Colonic mucosa (tissue), 4 donors: ENCODE measurements around the gene HOXB6. TPM values are rescaled to one million over a fixed set of nuclear protein-coding genes. Genes with fewer than 3 reads are reported as not detected.

ENCODE experiments used
- DNase-seq: peaks from one replicate; pipeline ENCODE4 v3.0.0-alpha.2; 2020
- H3K27ac ChIP-seq: fragments of 200-600 bp; one replicate; pipeline ENCODE4 v1.8.0; 2021
- H3K27me3 ChIP-seq: fragments of 200-600 bp; one replicate; pipeline ENCODE4 v1.8.0; 2021
- H3K36me3 ChIP-seq: fragments of 200-600 bp; one replicate; pipeline ENCODE4 v1.8.0; 2021
- H3K4me1 ChIP-seq: fragments of 200-600 bp; one replicate; pipeline ENCODE4 v1.8.0; 2021; ENCODE audit warnings: mild to moderate bottlenecking
- H3K4me3 ChIP-seq: fragments of 200-600 bp; one replicate; pipeline ENCODE4 v1.8.0; 2021
- H3K9ac ChIP-seq, 2 donors: one replicate each; pipeline ENCODE4 v1.7.0; 2013; ENCODE audit warnings: control low read depth in 2 of 2, low read depth in 2 of 2, low read length in 2 of 2
- H3K9me3 ChIP-seq: fragments of 200-600 bp; one replicate; pipeline ENCODE4 v1.8.0; 2021
- intact Hi-C: fragments of 100-400 bp; cut with DNase I; formaldehyde crosslinking; loops from one replicate; pipeline ENCODE4 v1.14.1; 2022
- total RNA-seq, 2 donors: library from RNA; stranded (reverse); fragmentation: NEBNext Ultra II Directional in 1 of 2; extraction: Animal tissue kit (Norgen Biotek cat#: 25700) in 1 of 2; gene quantifications; one replicate each; pipeline ENCODE4 v1.2.1, GENCODE V29; 2021
- TF ChIP-seq, protein P1 (sequence below): fragments of 200-600 bp; IDR thresholded peaks from one replicate; pipeline ENCODE4 v1.8.0; 2022; ENCODE audit warnings: antibody characterized with exemption, mild to moderate bottlenecking
- donor health status: healthy.
- donor health status: DM: no; HTN: no; CAD: no.
- donor health status: DM: no; HTN: no; CAD: no.

The HOXB6 gene
- total RNA-seq, 2 donors from 2014 or later, result 30.0 to 71.0 TPM

DNA sequence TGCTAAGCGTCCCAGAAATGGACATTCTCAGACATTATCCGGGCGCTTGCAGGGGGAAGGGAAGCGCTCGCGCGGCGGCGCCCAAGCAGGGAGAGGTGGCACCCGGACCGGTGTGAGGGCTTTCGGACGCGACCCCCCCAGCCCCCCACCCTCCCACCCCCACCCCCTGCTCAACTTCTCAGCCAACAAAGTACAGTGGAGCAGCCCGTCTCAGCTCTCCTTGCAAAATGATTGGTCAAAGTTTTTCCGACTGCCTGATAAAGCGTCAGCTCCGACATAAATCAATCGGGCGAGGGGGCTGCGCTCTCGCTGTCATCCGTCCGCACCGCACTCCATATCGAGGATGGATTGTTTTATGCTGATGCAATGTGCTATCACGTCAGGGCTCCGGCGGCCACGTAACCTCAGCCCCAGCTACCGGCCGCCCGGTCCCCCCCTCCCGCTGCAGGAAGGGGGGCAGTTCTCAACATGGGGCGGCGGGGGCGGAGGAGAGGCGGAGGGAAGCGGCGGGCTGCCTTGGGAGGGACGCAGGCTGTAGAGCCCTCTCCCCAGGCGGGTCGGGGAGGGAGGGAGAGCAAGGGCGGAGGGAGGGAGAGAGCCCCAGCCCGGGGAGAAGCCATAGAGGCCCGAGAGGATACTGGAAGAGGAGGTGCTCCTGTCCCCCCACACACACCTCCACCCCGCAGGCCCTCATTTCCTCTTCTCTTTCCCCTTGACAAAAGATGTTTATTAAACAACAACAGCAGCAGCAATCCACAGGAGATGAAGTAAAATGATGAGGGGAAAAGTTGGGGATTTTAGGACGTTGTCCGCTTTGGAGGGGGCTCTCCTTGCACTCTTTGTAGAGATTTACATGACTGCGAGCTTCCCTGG, 21.7 kb upstream of the HOXB6 start, which contains the start of gene HOXB9:
HOXB9 (minus strand) TSS at position 114 of the 873 bp plus-strand sequence; CDS start at position 25, 89 bp downstream.
- H3K4me3 ChIP-seq, result peak within 1 kb of the TSS; percentile 48
- TF ChIP-seq, protein P1, sequence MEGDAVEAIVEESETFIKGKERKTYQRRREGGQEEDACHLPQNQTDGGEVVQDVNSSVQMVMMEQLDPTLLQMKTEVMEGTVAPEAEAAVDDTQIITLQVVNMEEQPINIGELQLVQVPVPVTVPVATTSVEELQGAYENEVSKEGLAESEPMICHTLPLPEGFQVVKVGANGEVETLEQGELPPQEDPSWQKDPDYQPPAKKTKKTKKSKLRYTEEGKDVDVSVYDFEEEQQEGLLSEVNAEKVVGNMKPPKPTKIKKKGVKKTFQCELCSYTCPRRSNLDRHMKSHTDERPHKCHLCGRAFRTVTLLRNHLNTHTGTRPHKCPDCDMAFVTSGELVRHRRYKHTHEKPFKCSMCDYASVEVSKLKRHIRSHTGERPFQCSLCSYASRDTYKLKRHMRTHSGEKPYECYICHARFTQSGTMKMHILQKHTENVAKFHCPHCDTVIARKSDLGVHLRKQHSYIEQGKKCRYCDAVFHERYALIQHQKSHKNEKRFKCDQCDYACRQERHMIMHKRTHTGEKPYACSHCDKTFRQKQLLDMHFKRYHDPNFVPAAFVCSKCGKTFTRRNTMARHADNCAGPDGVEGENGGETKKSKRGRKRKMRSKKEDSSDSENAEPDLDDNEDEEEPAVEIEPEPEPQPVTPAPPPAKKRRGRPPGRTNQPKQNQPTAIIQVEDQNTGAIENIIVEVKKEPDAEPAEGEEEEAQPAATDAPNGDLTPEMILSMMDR, result no peak
- H3K9ac ChIP-seq, result peak within 1 kb of the TSS; percentile 71 to 73
- intact Hi-C loops, result loop anchor here (10.0 kb wide), 1 partner anchor 482 kb away; no protein-coding TSS in a partner anchor
- H3K27ac ChIP-seq, result peak within 1 kb of the TSS; percentile 82
- no peaks in the 10 kb centered on the region for H3K9me3 ChIP-seq
- H3K4me1 ChIP-seq, result peaks cover 12% of the 10 kb centered on the region
- peaks cover 37% of the 10 kb centered on the region for H3K27me3 ChIP-seq
- H3K36me3 ChIP-seq, result no peaks in the 10 kb centered on the region
- peak; percentile 77 for DNase-seq

DNA sequence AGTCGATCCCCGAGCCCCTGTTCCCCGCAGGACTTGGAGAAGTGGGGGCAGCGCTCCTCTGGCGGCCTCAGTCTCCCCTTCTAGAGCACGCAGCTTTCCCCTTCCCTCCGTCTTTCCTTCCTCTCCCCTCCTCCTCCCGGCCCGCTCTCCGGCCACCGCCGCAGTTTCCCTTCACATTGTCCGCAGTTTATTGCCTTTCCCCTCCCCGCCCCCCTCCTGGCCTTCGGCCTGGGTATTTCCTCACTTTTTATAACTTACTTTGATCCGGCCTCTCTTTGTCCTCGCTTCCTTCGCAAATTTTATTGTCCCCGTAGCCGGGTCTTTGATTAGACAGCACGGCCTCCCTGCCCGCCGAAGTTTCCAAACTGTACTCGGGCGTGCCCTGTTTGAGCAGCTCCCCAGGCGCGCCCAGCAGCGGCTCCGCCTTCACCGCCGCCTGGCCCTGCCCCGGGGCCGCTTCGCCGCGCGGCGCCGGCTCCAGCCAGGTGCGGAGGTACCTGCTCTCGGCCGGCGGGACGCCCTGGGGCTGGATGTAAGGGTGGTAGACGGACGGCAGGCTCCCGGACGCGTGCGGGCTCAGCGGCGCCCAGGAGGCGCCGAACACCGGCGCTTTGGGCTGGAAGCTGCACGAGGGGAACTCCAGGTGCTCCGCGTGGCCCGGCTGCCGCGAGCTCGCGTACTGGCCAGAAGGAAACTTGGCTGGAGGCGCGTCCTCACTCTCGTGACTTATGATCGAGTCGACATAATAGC, 20.9 kb upstream of the HOXB6 start:
- peaks cover 42% of the 10 kb centered on the region for H3K27me3 ChIP-seq
- DNase-seq, result peak; percentile 91
- peak overlapping the region; percentile 71 to 73 for H3K9ac ChIP-seq
- peak overlapping the region; percentile 82 for H3K27ac ChIP-seq
- H3K4me1 ChIP-seq, result peaks cover 8% of the 10 kb centered on the region
- TF ChIP-seq, protein P1, result no peak
- peak overlapping the region; percentile 48 for H3K4me3 ChIP-seq
- H3K9me3 ChIP-seq, result no peaks in the 10 kb centered on the region
- no peaks in the 10 kb centered on the region for H3K36me3 ChIP-seq
- intact Hi-C loops, result loop anchor here (10.0 kb wide), 1 partner anchor 481 kb away; no protein-coding TSS in a partner anchor

DNA sequence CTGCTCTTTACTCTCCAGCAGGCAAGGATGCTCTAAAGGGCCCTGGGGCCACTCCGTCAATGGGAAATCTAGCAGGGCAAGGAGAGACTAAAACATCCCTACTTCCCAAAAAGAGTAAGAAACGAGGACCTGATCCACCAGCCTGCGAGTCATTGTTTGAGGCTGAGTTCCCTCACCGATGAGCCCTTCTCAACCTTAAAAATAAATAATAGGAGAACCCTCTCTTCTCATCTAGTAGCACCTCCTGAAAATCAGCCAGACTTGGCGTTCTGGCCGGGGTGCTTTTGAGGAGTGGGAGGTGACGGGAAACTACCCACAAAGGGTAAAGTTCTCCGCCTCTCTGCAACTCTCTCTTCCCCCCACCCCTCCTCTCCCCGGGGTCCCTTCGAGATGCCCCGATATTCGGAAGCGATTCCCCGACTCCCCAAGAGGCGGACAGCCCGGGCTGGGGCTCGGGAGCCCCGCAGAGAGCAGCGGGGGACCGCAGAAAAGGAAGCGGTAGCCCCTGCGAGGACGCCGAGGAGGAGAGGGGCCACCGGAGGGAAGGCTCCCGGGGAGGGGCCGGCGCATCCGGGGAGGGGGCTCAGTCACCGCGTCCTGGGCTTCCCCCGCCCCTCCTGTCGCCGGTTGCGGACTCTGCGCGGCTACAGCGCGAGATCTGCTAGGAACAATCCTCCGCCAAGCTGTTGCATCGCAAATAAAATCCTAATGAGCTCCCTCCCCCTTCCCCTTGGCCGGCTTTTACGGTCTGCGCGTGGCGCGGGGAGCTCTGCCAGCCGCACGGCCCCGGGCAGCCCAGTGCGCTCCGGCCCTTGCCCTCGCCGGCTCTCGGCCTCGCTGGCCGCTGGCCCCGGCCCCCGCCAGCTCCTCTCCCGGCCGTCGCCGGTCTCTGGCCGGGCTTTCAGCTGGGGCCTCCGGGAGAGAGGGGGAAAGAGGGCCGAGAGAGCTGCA, 20.0 kb upstream of the HOXB6 start:
- H3K36me3 ChIP-seq, result no peaks in the 10 kb centered on the region
- H3K4me1 ChIP-seq, result peaks cover 8% of the 10 kb centered on the region
- H3K9ac ChIP-seq, result peak overlapping the region; percentile 71 to 73
- intact Hi-C loops, result loop anchor here (10.0 kb wide), 1 partner anchor 480 kb away; no protein-coding TSS in a partner anchor
- TF ChIP-seq, protein P1, result no peak
- peak overlapping the region; percentile 82 for H3K27ac ChIP-seq
- no peaks in the 10 kb centered on the region for H3K9me3 ChIP-seq
- DNase-seq, result no peak
- peak overlapping the region; percentile 48 for H3K4me3 ChIP-seq
- peaks cover 44% of the 10 kb centered on the region for H3K27me3 ChIP-seq

DNA sequence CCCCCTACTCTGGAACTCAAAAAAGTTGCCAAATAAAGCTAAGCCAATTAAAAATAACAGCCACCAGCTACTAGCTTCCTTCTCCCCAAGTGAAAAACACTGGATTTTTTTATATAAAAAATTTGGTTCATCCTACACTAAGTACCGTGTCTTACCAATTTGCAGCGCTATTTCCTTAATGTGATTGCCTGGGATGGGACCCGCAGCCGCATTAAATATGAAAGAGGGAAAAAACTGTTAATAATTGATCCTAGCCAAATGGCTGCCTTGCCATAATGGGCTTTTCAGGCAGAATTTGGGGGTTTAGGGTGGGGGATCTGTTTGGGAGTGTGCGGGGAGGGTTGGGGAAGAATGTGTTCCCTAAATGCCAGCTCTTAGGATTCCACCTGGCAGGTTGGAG, 19.3 kb upstream of the HOXB6 start:
- Histone ChIP-seq H3K27me3 (peaks cover 37% of the 10 kb centered on the region), H3K4me3 (no peak overlapping the region), H3K36me3 (no peaks in the 10 kb centered on the region), H3K4me1 (peaks cover 5% of the 10 kb centered on the region), H3K9me3 (no peaks in the 10 kb centered on the region), H3K9ac (peak overlapping the region; percentile 71 to 73), H3K27ac (no peak overlapping the region)
- intact Hi-C loops, result loop anchor here (10.0 kb wide), 1 partner anchor 479 kb away; no protein-coding TSS in a partner anchor
- no peak for DNase-seq
- TF ChIP-seq, protein P1, result no peak
